Subcutaneous abdominal adipose tissue (tissue), 5 donors: Measurements from ENCODE around the gene RHPN2.

Experiments used
- H3K27ac ChIP-seq: one replicate; pipeline ENCODE4 v1.7.0; 2013; ENCODE audit warnings: low read depth, mild to moderate bottlenecking, inconsistent platforms, low read length, moderate library complexity
- H3K27me3 ChIP-seq, 5 donors: one replicate each; pipeline ENCODE4 v1.7.0; 2013; ENCODE audit warnings: low read length in 5 of 5, inconsistent platforms in 1 of 5; ENCODE audit not compliant: control insufficient read depth in 5 of 5, insufficient read depth in 4 of 5
- H3K36me3 ChIP-seq, 5 donors: one replicate each; pipeline ENCODE4 v1.7.0; 2013; ENCODE audit warnings: low read length in 5 of 5; ENCODE audit not compliant: control insufficient read depth in 5 of 5, insufficient read depth in 5 of 5
- H3K4me1 ChIP-seq, 5 donors: one replicate each; pipeline ENCODE4 v1.7.0; 2013; ENCODE audit warnings: low read length in 5 of 5, mild to moderate bottlenecking in 3 of 5, moderate library complexity in 1 of 5; ENCODE audit not compliant: control insufficient read depth in 5 of 5, insufficient read depth in 5 of 5
- H3K4me3 ChIP-seq, 5 donors: one replicate each; pipeline ENCODE4 v1.7.0; 2013; ENCODE audit warnings: low read length in 5 of 5, low read depth in 1 of 5
- H3K9ac ChIP-seq, 5 donors: one replicate each; pipeline ENCODE4 v1.7.0; 2013; ENCODE audit warnings: low read length in 5 of 5, mild to moderate bottlenecking in 4 of 5, moderate library complexity in 3 of 5
- H3K9me3 ChIP-seq, 5 donors: one replicate each; pipeline ENCODE4 v1.7.0; 2013; ENCODE audit warnings: low read length in 5 of 5; ENCODE audit not compliant: control insufficient read depth in 5 of 5
- donor health status: healthy.
- donor health status: healthy.
- donor health status: healthy.
- donor health status: healthy.
- donor health status: healthy.

The RHPN2 gene

DNA sequence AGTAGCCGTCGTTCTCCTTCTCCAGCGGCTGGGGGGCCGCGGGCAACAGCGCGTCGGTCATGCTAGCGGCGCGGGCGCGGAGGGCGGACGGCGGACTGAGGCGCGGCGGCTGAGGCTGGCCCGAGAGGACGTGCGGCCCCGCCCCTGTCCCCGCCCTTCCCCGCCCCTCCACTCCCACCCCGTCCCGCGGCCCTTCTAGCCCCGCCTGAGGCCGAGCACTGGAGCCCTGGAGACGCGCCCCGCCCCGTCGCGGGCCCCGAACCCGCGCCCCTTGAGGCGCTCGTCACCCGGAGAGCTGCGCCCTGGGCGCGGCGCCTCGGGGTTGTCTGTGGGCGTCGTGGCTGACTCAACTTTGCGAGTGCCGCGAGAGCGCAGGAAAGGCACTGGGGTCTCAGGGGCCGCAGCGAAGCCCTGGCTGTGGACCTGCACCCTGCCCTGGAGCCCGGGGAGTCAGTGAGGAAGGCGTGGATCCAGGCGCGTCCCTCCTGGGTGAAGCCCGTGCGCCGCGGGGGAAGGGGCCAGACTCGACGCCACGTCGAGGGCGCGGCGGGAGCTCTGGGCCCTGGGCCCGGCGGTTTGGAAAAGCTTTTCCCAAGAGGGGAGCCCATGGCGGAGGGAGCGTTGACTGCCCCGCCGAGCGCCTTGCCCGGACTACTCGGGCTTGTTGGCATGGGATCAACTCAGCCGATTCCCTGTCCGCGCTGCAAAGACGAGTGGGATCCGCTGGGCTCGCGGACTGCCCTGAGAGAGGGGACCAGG lies at the start of gene RHPN2:
Gene RHPN2 (minus strand): TSS at position 97 of the 759 bp plus-strand sequence. CDS start 36 bp downstream, at position 61.
- no peak within 1 kb of the TSS for H3K9ac ChIP-seq
- no peaks in the 10 kb centered on the region for H3K9me3 ChIP-seq
- H3K36me3 ChIP-seq: no peaks in the 10 kb centered on the region
- peak within 1 kb of the TSS in 3 of 5 donors; percentile 42 to 60 (median 50) for H3K4me3 ChIP-seq
- H3K27ac ChIP-seq: no peak within 1 kb of the TSS
- peaks cover 3 to 13% (median 12%) of the 10 kb centered on the region in 5 donors for H3K27me3 ChIP-seq
- peaks cover 0 to 15% (median 11%) of the 10 kb centered on the region in 5 donors for H3K4me1 ChIP-seq

DNA sequence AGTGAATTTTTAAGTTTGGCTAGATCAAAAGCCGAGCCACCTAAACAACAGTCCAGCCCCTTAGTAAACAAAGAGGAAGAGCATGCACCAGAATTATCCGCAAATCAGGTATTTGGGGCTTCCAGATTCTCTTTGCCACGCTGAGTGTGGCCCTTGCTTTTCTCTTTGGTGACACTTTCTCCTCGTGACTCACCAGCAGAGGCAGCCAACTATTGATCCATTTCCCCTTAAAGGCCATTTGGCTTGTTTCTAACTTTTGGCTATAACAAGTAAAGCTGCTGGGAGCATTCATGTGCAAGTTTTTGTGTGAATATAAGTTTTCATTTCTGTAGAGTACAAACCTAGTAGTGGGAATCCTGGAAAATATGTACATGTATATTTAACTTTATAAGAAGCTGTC lies 49.6 kb upstream of the RHPN2 start:
- Histone ChIP-seq H3K36me3 (peaks cover 22 to 88% (median 73%) of the 10 kb centered on the region in 5 donors), H3K4me1 (no peaks in the 10 kb centered on the region), H3K9ac (no peak overlapping the region)

DNA sequence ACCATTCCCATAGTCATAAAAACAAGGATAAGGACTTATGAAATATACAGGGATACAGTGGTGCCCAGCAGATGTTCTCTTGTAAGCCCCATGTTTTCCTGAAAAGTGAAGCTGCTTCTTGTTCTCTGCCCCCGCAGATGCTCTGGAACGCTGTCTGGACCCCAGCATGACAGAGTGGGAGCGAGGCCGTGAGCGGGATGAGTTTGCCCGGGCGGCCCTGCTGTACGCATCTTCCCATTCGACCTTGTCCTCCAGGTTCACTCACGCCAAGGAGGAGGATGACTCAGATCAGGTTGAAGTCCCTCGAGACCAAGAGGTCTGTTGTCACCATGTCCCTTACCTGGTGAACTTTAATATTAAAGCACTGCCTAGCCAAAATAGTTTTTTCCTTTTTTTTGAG lies 46.9 kb upstream of the RHPN2 start:
- Histone ChIP-seq H3K9ac (no peak overlapping the region), H3K9me3 (no peaks in the 10 kb centered on the region), H3K4me3 (no peak overlapping the region), H3K27me3 (no peaks in the 10 kb centered on the region), H3K36me3 (peaks cover 22 to 90% (median 77%) of the 10 kb centered on the region in 5 donors), H3K27ac (no peak overlapping the region), H3K4me1 (no peaks in the 10 kb centered on the region)

More for the DNA sequence above, 49.6 kb upstream of the RHPN2 start:
- Histone ChIP-seq H3K4me3 (no peak overlapping the region), H3K27ac (no peak overlapping the region), H3K9me3 (no peaks in the 10 kb centered on the region), H3K27me3 (no peaks in the 10 kb centered on the region)

DNA sequence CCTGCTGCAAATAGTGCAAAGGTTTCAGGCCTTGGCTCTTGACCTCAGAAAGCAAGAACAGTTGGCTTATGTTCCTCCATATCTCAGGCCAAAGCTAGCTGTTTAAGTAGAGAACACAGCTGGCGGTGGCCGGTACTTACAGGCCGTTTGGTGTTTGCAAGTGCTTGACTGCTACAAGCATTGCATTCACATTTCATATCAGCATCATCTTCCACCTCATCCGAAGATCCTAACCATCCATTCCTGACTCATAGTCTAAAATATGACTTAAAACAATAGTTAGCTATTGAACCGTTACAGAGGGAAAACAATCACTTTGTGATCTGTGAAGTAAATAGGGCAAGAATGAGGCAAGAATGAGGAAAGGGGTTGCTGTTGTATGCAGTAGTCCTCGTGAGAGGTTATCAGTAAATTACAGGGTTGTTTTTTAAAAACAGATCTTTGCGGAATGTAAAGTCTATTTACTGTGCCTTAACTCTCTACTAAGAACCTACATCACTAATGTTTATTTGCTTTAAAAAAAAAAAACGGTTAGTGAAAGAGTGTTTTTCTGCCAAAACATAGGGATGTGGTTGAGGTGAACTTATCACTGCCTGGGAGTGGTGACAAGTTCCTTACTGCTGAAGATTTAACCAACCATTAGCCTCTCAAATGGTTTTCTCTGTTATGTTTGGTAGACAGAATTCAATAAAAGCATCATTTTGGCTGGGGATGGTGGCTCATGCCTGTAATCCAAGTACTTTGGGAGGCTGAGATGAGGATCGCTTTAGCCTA lies 45.6 kb upstream of the RHPN2 start:
- Histone ChIP-seq H3K36me3 (peaks cover 16 to 86% (median 78%) of the 10 kb centered on the region in 5 donors), H3K4me3 (no peak overlapping the region), H3K9me3 (no peaks in the 10 kb centered on the region), H3K27me3 (no peaks in the 10 kb centered on the region), H3K27ac (no peak overlapping the region), H3K4me1 (no peaks in the 10 kb centered on the region), H3K9ac (no peak overlapping the region)

DNA sequence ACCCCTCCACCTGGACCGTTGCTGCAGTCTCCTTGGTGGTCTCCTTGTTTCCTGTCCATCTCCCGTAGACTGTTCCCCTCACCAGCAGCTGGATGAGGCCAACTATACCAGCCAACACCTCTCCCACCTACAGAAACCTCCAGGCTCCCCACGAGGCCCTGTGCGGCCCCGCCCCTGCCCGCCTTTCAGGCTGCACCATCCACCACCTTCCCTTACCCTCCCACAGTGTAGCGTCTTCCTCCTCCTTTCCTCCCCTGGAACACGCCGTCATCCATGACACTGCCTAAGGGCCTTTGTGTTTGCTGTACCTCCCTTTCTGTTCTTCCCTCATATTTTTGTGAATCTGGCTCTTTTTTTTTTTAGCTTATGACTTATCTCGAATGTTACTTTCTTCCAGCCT lies 43.5 kb upstream of the RHPN2 start:
- Histone ChIP-seq H3K27ac (no peak overlapping the region), H3K4me1 (no peaks in the 10 kb centered on the region), H3K9ac (no peak overlapping the region), H3K4me3 (no peak overlapping the region), H3K9me3 (no peaks in the 10 kb centered on the region), H3K36me3 (peaks cover 12 to 78% (median 67%) of the 10 kb centered on the region in 5 donors), H3K27me3 (no peaks in the 10 kb centered on the region)

DNA sequence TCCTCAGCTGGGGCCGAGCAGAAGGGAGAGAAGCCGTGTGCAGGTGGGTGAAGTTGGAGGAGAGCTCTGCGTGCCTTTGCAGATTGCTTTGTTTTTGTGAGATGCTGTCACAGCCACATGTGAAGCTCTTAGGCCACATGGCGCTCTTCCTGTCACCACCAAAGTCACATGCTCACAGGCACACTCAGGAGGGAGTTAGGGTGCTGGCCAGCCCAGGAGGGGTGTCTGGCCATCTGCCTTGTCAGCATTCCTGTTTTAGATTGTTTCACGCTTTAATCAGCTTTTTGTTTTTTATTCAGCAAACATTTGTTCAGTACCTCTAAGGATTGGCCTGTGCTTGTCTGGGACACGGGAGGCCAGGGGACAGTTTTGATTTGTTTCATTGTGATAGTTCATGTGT lies 38.2 kb upstream of the RHPN2 start:
- Histone ChIP-seq H3K9ac (no peak overlapping the region), H3K36me3 (peaks cover 9 to 68% (median 56%) of the 10 kb centered on the region in 5 donors), H3K27ac (no peak overlapping the region), H3K4me1 (no peaks in the 10 kb centered on the region), H3K27me3 (no peaks in the 10 kb centered on the region), H3K9me3 (no peaks in the 10 kb centered on the region), H3K4me3 (no peak overlapping the region)

DNA sequence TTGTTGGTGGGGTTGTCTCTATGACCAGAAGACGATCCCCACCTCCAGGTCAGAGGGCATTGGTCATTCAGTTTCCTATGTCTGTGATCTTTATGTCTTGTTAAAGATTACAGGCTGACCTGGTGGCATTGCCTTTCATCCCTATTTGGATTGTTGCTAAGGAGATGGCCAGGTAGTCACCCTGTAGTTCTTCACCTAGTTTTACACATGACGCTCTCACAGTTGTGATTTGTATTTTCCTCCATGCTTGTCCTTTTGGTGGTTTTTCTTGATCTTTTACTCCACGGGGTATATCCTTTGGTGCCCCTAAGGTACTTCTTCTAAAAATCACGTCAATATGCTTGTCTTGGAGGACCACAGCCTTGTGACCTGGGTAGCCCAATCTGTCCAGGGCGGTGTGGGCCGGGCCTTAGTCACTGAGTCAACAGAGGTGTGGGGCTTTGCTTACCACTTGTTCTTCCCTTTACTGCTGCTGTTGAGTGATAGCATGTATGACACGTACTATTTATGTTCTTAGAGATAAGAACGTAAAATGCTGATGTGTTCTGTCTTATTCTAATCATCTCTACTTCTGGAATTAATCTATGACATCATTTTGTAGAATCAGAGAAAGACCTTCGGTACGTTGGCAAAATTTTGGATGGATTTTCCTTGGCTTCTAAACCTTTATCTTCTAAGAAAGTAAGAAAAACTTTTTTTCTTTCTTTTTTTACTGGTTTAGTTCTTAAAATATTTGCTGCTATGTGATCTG lies 36.4 kb upstream of the RHPN2 start:
- Histone ChIP-seq H3K4me1 (no peaks in the 10 kb centered on the region), H3K4me3 (no peak overlapping the region), H3K36me3 (peaks cover 11 to 63% (median 52%) of the 10 kb centered on the region in 5 donors), H3K27me3 (no peaks in the 10 kb centered on the region), H3K9me3 (no peaks in the 10 kb centered on the region), H3K27ac (no peak overlapping the region), H3K9ac (no peak overlapping the region)

DNA sequence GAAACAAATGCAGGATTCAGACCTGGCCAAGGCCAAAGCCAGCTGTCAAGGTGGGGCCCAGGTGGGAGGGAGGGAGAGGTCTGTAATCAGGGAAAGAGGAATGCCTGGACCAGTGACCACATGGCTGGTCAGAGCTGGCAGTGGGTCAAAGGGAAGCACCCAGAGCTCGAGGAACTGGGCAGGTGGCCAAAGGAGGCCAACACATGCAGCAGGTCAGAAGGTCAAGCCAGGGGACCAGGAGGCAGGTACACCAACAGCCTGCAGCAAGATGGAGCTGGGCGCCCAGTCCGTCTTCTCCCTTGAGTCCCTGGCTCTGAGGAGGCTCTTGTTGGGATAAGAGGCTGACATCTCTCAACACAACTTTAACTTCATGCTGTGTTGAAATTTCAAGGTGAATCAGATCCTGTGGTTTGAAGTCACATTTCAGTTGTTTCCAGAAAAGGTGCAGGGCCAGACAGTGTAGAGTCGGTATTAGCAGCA lies 33.4 kb upstream of the RHPN2 start:
- H3K4me3 ChIP-seq: no peak overlapping the region
- H3K4me1 ChIP-seq: no peaks in the 10 kb centered on the region
- H3K9ac ChIP-seq: no peak overlapping the region
- H3K36me3 ChIP-seq: peaks cover 18 to 78% (median 66%) of the 10 kb centered on the region in 5 donors
- H3K27ac ChIP-seq: no peak overlapping the region
- no peaks in the 10 kb centered on the region for H3K27me3 ChIP-seq
- no peaks in the 10 kb centered on the region for H3K9me3 ChIP-seq

DNA sequence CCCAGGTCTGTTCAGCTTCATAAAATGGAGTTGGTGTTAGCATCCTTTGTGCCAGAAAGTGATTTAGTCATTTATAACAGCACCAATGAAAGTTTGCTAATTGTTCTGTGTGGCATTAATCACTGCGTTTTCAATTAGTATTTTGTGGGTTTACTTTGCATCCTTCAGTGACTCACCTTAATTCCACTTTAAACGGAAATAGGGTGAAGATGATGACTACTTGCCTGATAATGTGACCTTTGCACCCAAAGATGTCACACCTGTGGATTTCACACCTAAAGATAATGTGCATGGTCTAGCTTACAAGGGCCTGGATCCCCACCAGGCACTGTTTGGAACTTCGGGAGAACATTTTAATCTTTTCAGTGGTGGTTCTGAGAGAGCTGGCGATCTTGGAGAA lies 31.3 kb upstream of the RHPN2 start:
- no peak overlapping the region for H3K9ac ChIP-seq
- H3K36me3 ChIP-seq: peaks cover 23 to 81% (median 68%) of the 10 kb centered on the region in 5 donors
- no peak overlapping the region for H3K27ac ChIP-seq
- no peak overlapping the region for H3K4me3 ChIP-seq
- no peaks in the 10 kb centered on the region for H3K9me3 ChIP-seq
- H3K4me1 ChIP-seq: no peaks in the 10 kb centered on the region
- H3K27me3 ChIP-seq: no peaks in the 10 kb centered on the region
